Measurements from ENCODE around the gene PAX7. TPM values are rescaled to one million over a fixed set of nuclear protein-coding genes. Genes with fewer than 3 reads are reported as not detected.

PAX7 gene
- total RNA-seq, 1 experiment from 2014 or later, result 0.07 TPM

DNA sequence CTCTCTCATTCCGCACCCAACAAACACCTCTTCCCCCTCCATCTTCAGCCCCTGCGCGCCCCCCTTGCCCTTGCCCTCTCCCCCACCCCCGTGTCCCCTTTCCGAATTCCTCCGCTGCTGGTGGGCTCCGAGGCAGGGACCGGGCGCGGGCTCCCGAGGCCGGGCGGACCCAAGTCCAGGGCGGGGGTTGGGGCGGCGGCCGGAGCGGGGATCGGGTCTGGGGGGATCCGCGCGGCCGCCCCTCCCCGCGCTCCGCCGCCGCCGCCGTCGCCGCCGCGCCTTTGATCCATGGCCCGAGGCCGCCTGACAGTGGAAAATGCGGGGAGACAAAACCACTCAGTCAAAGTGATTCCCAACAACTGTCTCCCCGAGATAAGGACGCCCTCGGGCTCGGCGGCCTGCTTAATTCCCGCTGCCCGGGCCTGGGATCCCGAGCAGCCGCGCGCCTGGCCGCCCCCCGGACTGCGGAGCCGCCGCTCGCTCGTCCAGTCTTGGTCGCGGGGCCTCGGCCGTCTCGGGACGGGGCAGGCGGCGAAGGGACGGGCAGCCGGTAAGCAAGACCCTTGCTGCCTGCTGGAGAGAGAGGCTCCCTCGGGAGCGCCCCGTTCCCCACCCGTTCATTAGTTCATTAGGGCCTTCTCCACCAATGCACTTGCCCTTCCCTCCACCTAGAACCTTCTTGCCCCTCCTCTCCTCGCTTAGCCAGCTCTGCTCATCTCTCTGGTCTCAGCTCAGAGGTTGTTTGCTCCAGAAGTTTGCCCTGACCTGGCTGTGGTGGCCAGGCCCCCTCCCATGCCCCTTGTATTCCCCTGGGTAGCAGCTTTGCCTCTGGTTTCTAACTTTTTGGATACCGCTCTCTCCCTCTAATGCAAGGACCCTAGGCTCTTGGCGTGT lies 86.4 kb downstream of the PAX7 start:
- H3K36me3 ChIP-seq (ENCODE audit: insufficient read depth, low read length), result no peaks in the 10 kb centered on the region
- H3K9me2 ChIP-seq (replicated peaks; ENCODE audit: insufficient read depth, low read length), result no peaks in the 10 kb centered on the region
- no peak overlapping the region for H3K4me3 ChIP-seq (ENCODE audit: low read length)
- no peak overlapping the region for H3K4me2 ChIP-seq (ENCODE audit: low read depth, low read length, poor library complexity, severe bottlenecking)
- H3K27me3 ChIP-seq (ENCODE audit: low read length), result no peaks in the 10 kb centered on the region
- H2AFZ ChIP-seq (ENCODE audit: low read length), result no peak overlapping the region
- DNase-seq, result no peak
- H3K79me2 ChIP-seq (ENCODE audit: low read length), result no peaks in the 10 kb centered on the region
- no peak overlapping the region for H3K9ac ChIP-seq (ENCODE audit: low read length)
- no peaks in the 10 kb centered on the region for H4K20me1 ChIP-seq (ENCODE audit: insufficient read depth, low read depth, low read length)
- H3K9me3 ChIP-seq (ENCODE audit: low read length), result no peaks in the 10 kb centered on the region
- no peaks in the 10 kb centered on the region; the same call in 1 of the 2 replicates for H3K4me1 ChIP-seq (ENCODE audit: low read length)
- H3K27ac ChIP-seq (ENCODE audit: low read length), result no peak overlapping the region

DNA sequence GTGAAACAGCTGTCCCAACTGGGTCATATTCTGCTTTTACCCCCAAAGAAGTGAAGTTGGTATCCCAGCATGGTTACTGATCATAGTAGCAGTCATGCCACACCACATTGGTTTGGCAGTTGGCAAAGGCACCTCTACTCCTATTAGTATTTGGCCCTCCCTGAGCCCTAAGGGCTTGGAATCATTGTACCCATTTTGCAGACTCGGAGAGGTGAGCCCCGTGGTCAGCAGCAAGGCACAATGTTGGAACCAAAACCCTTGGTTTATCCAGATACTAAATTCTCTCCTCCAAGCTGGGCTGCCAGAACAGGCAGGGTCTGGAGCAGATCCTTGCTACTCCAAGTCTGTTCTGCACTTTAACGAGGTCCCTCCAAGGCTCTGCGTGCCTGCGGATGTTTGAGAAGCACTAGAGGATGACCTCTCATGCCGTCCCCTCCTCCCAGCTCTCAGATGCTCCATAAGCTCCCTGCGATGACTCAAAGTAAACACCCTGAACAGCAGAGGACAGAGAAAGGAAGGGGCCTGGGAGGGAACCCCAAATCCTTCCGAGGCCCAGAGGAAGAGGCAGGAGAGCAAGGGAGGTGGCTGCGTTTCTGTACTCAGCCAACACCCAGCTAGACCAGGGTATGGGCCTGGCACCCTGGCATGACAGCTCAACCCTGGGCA lies 89.3 kb downstream of the PAX7 start:
- Histone ChIP-seq H3K4me3 (ENCODE audit: low read length) (no peak overlapping the region), H3K9me2 (replicated peaks; ENCODE audit: insufficient read depth, low read length) (no peaks in the 10 kb centered on the region), H3K36me3 (ENCODE audit: insufficient read depth, low read length) (no peaks in the 10 kb centered on the region), H3K79me2 (ENCODE audit: low read length) (no peaks in the 10 kb centered on the region), H2AFZ (ENCODE audit: low read length) (no peak overlapping the region), H3K27ac (ENCODE audit: low read length) (no peak overlapping the region), H3K27me3 (ENCODE audit: low read length) (no peaks in the 10 kb centered on the region), H3K9me3 (ENCODE audit: low read length) (no peaks in the 10 kb centered on the region), H3K4me1 (ENCODE audit: low read length) (no peaks in the 10 kb centered on the region; the same call in 1 of the 2 replicates), H3K9ac (ENCODE audit: low read length) (no peak overlapping the region), H3K4me2 (ENCODE audit: low read depth, low read length, poor library complexity, severe bottlenecking) (no peak overlapping the region), H4K20me1 (ENCODE audit: insufficient read depth, low read depth, low read length) (no peaks in the 10 kb centered on the region)
- no peak for DNase-seq

DNA sequence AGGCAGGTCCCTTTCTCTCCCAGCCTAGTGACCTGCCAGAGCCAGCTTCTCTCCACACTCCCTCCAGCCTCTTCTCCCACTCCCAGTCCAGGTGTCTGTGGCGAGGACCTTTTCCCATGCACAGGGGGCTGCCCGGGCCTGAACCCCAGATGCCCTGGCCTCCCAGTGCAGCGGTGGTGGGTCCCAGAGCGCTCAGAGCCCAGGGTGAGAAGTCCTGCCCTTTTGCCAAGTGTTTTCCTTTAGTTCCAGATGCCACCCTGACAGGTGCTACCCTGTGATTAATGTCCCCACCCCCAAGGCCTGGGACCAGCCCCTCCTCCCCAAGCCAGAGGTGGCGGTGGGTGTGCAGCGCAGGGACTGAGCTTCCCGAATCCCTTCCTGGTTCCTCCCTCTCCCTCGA lies 90.4 kb downstream of the PAX7 start:
- H3K9me3 ChIP-seq (ENCODE audit: low read length), result no peaks in the 10 kb centered on the region
- no peak overlapping the region for H2AFZ ChIP-seq (ENCODE audit: low read length)
- H3K4me3 ChIP-seq (ENCODE audit: low read length), result no peak overlapping the region
- no peak for DNase-seq
- no peaks in the 10 kb centered on the region for H3K27me3 ChIP-seq (ENCODE audit: low read length)
- H3K36me3 ChIP-seq (ENCODE audit: insufficient read depth, low read length), result no peaks in the 10 kb centered on the region
- H3K9ac ChIP-seq (ENCODE audit: low read length), result no peak overlapping the region
- no peaks in the 10 kb centered on the region for H3K9me2 ChIP-seq (replicated peaks; ENCODE audit: insufficient read depth, low read length)
- no peaks in the 10 kb centered on the region for H4K20me1 ChIP-seq (ENCODE audit: insufficient read depth, low read depth, low read length)
- no peaks in the 10 kb centered on the region; the same call in 1 of the 2 replicates for H3K4me1 ChIP-seq (ENCODE audit: low read length)
- H3K4me2 ChIP-seq (ENCODE audit: low read depth, low read length, poor library complexity, severe bottlenecking), result no peak overlapping the region
- no peak overlapping the region for H3K27ac ChIP-seq (ENCODE audit: low read length)
- H3K79me2 ChIP-seq (ENCODE audit: low read length), result no peaks in the 10 kb centered on the region

DNA sequence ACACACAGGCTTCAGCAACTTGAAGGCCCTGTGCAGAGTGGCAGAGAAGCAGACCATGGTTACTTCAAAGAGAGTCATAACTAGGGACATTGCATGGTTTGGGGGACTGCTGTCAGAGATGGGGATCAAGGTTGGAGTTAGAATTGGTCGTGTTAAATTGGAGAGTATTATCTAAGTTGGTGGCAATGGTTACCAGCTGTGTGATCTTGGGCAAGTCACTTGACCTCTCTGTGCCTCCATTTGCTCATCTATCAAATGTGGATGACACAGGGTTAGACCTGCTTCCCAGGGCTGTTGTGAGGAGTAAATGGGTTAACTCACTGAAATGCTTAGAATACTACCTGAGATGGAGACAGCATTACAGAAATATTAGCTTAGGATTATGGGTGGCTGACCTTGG lies 91.1 kb downstream of the PAX7 start:
- H2AFZ ChIP-seq (ENCODE audit: low read length), result no peak overlapping the region
- no peak overlapping the region for H3K4me2 ChIP-seq (ENCODE audit: low read depth, low read length, poor library complexity, severe bottlenecking)
- H3K9ac ChIP-seq (ENCODE audit: low read length), result no peak overlapping the region
- no peaks in the 10 kb centered on the region for H3K9me2 ChIP-seq (replicated peaks; ENCODE audit: insufficient read depth, low read length)
- H3K27ac ChIP-seq (ENCODE audit: low read length), result no peak overlapping the region
- no peak overlapping the region for H3K4me3 ChIP-seq (ENCODE audit: low read length)
- no peak for DNase-seq
- H3K9me3 ChIP-seq (ENCODE audit: low read length), result no peaks in the 10 kb centered on the region
- H3K36me3 ChIP-seq (ENCODE audit: insufficient read depth, low read length), result no peaks in the 10 kb centered on the region
- no peaks in the 10 kb centered on the region for H3K79me2 ChIP-seq (ENCODE audit: low read length)
- no peaks in the 10 kb centered on the region for H3K27me3 ChIP-seq (ENCODE audit: low read length)
- H4K20me1 ChIP-seq (ENCODE audit: insufficient read depth, low read depth, low read length), result no peaks in the 10 kb centered on the region
- H3K4me1 ChIP-seq (ENCODE audit: low read length), result no peaks in the 10 kb centered on the region; the same call in 1 of the 2 replicates

DNA sequence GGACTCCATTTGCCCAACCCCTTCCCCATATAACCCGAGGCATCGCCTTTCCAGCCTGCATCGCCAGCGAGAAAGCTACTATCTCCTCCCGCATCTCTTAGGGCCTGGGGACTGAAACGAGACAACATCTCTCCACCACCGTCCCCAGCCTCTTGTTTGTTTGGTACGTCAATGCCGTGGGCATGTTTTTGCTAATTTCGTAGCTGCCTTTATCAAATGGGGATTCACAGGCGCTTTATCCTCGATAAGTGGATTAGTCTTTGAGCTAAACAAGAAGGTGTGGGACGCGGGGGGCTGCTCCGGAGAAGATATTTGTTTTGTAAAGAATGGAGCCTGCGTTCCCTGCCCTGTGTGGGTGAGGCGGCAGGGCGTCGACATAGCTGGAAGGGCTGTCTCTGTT lies 91.6 kb downstream of the PAX7 start:
- Histone ChIP-seq H2AFZ (ENCODE audit: low read length) (no peak overlapping the region), H3K4me3 (ENCODE audit: low read length) (no peak overlapping the region), H3K4me1 (ENCODE audit: low read length) (no peaks in the 10 kb centered on the region; the same call in 1 of the 2 replicates), H3K79me2 (ENCODE audit: low read length) (no peaks in the 10 kb centered on the region), H3K27ac (ENCODE audit: low read length) (no peak overlapping the region), H3K4me2 (ENCODE audit: low read depth, low read length, poor library complexity, severe bottlenecking) (no peak overlapping the region), H3K36me3 (ENCODE audit: insufficient read depth, low read length) (no peaks in the 10 kb centered on the region), H3K9me2 (replicated peaks; ENCODE audit: insufficient read depth, low read length) (no peaks in the 10 kb centered on the region), H3K9me3 (ENCODE audit: low read length) (no peaks in the 10 kb centered on the region), H4K20me1 (ENCODE audit: insufficient read depth, low read depth, low read length) (no peaks in the 10 kb centered on the region), H3K27me3 (ENCODE audit: low read length) (no peaks in the 10 kb centered on the region), H3K9ac (ENCODE audit: low read length) (no peak overlapping the region)
- DNase-seq, result no peak

DNA sequence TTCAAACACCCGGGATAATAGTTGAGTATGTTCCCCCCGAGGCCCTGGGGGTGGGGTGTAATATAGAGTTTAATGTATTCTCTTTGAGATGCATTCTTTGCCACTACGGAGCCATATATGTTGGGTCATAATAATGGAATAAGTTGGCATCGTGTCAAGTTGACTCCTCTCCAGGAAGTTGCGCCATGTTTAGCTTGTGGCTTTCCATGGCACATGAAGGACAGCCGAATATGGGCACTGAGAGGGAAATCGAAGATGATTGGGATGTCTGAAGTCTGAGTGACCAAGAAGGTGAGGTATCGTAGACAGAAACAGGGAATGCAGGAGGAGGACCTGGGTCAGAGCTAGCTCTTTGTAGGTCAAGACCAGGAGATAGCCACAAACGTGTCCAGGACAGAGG lies 92.6 kb downstream of the PAX7 start:
- Histone ChIP-seq H3K4me3 (ENCODE audit: low read length) (no peak overlapping the region), H3K9ac (ENCODE audit: low read length) (no peak overlapping the region), H3K79me2 (ENCODE audit: low read length) (no peaks in the 10 kb centered on the region), H3K36me3 (ENCODE audit: insufficient read depth, low read length) (no peaks in the 10 kb centered on the region), H3K4me2 (ENCODE audit: low read depth, low read length, poor library complexity, severe bottlenecking) (no peak overlapping the region), H3K9me3 (ENCODE audit: low read length) (no peaks in the 10 kb centered on the region), H3K4me1 (ENCODE audit: low read length) (no peaks in the 10 kb centered on the region; the same call in 1 of the 2 replicates), H3K27ac (ENCODE audit: low read length) (no peak overlapping the region), H2AFZ (ENCODE audit: low read length) (no peak overlapping the region), H3K9me2 (replicated peaks; ENCODE audit: insufficient read depth, low read length) (no peaks in the 10 kb centered on the region), H4K20me1 (ENCODE audit: insufficient read depth, low read depth, low read length) (no peaks in the 10 kb centered on the region), H3K27me3 (ENCODE audit: low read length) (no peaks in the 10 kb centered on the region)
- no peak for DNase-seq

DNA sequence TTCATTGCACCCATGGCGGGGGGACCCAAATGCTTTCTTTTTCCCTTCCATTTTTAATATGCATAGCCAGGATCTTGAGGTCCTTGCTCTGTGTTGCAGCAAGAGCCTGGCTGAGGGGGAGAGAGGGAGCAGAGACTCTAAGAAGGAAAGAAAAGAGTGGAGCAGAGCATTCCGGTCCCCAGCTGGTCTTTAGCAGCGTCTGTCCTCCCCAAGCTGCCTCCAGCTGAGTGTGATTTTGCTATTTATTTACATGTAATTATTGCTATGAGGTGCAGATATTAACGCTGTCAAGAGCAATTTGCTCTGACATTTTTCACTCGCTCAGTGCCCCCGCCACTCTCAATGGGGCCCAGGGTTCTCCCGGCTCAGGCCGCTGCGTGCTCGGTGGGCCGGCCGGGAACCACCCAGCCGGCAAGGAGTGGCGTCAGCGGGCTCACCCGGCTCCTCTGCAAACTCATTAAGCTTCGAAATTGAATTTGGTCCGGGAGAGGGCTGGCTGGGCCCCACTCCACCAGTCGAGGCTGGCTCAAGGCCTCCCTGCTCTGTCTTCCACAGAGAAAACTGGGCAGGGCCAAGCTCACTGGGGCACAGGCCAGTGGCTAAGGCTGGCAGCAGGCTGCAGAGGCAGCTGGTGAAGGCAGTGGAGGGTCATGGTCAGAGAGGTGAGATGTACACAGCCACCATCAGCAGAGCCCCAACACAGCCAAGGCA lies 93.2 kb downstream of the PAX7 start:
- Histone ChIP-seq H3K9me2 (replicated peaks; ENCODE audit: insufficient read depth, low read length) (no peaks in the 10 kb centered on the region), H3K36me3 (ENCODE audit: insufficient read depth, low read length) (no peaks in the 10 kb centered on the region), H3K4me3 (ENCODE audit: low read length) (no peak overlapping the region), H3K79me2 (ENCODE audit: low read length) (no peaks in the 10 kb centered on the region), H3K4me1 (ENCODE audit: low read length) (no peaks in the 10 kb centered on the region; the same call in 1 of the 2 replicates), H2AFZ (ENCODE audit: low read length) (no peak overlapping the region), H3K9ac (ENCODE audit: low read length) (no peak overlapping the region), H3K27me3 (ENCODE audit: low read length) (no peaks in the 10 kb centered on the region), H3K27ac (ENCODE audit: low read length) (no peak overlapping the region), H4K20me1 (ENCODE audit: insufficient read depth, low read depth, low read length) (no peaks in the 10 kb centered on the region), H3K9me3 (ENCODE audit: low read length) (no peaks in the 10 kb centered on the region), H3K4me2 (ENCODE audit: low read depth, low read length, poor library complexity, severe bottlenecking) (no peak overlapping the region)
- DNase-seq, result no peak

DNA sequence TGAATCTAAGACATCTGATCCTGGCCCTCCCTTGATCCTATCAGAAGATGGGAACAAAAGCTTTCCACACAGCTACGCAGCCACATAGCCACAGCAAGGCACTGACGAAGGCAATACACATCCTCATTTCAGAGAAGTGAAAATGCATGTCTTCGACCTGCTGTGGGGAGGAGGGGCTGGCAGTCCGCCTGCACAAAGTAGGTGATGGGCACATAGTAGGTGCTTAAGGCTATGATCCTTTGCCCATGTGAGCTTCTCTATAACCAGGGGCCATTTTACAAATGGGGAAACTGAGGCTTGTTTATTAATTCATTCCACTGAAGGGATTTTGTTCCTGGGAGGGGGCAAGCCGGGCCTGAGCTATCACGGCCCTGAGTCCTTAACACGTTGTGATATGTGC lies 94.2 kb downstream of the PAX7 start:
- DNase-seq, result no peak
- Histone ChIP-seq H3K9ac (ENCODE audit: low read length) (no peak overlapping the region), H3K9me3 (ENCODE audit: low read length) (no peaks in the 10 kb centered on the region), H3K4me2 (ENCODE audit: low read depth, low read length, poor library complexity, severe bottlenecking) (no peak overlapping the region), H4K20me1 (ENCODE audit: insufficient read depth, low read depth, low read length) (no peaks in the 10 kb centered on the region), H3K27me3 (ENCODE audit: low read length) (no peaks in the 10 kb centered on the region), H3K4me3 (ENCODE audit: low read length) (no peak overlapping the region), H2AFZ (ENCODE audit: low read length) (no peak overlapping the region), H3K36me3 (ENCODE audit: insufficient read depth, low read length) (no peaks in the 10 kb centered on the region), H3K27ac (ENCODE audit: low read length) (no peak overlapping the region), H3K79me2 (ENCODE audit: low read length) (no peaks in the 10 kb centered on the region), H3K9me2 (replicated peaks; ENCODE audit: insufficient read depth, low read length) (no peaks in the 10 kb centered on the region), H3K4me1 (ENCODE audit: low read length) (no peaks in the 10 kb centered on the region; the same call in 1 of the 2 replicates)
